BE2C (cell line): ENCODE data around the gene FAXDC2.

Experiments
- DNase-seq: peaks from one replicate; pipeline ENCODE4 v3.0.0-alpha.2; 2020
- H3K27me3 ChIP-seq: fragments of 250-450 bp; sonication (Bioruptor Pico); 2 replicates; pipeline ENCODE4 v1.5.1; 2020; ENCODE audit warnings: mild to moderate bottlenecking
- H3K36me3 ChIP-seq: fragments of 250-450 bp; sonication (Bioruptor Pico); 2 replicates; pipeline ENCODE4 v1.5.1; 2020; ENCODE audit warnings: mild to moderate bottlenecking
- H3K4me1 ChIP-seq: fragments of 250-450 bp; sonication (Bioruptor Pico); 2 replicates; pipeline ENCODE4 v1.5.1; 2020
- H3K4me3 ChIP-seq: 2 replicates; pipeline ENCODE4 v1.5.1; 2011; ENCODE audit warnings: low read depth, low read length
- H3K9me3 ChIP-seq: fragments of 250-450 bp; sonication (Bioruptor Pico); 2 replicates; pipeline ENCODE4 v1.5.1; 2020
- TF ChIP-seq, protein P1 (sequence below): IDR thresholded peaks from 2 replicates; pipeline ENCODE4 v1.5.1; 2012; ENCODE audit warnings: mild to moderate bottlenecking, low read depth, low read length

The FAXDC2 gene

DNA sequence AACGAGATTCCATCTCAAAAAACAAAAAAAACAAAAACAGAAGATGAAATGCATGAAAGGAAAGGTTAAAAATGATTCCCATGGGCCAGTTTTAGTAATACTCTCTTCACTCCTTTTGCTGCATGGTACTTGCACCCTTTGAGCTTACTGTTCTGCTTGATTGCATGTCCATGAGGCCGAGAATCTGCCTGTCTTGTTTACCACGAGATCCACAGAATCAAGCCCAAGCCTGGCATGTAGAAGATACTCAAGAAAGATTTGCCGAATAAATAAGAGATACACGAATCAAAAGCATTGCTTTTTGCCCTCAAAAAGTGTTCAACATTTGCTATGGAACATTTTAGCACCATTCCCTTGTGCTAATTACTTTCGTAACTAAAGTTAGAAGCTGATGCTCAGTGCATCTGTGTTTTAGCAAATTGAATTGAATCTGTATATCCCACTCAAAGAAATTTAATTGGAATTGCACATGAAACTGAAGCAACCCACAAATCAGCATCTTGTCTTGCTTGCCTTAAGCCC, 1.1 kb downstream of the FAXDC2 start:
- Histone ChIP-seq H3K9me3 (no peaks in the 10 kb centered on the region), H3K4me3 (peak overlapping the region; percentile 64), H3K36me3 (no peaks in the 10 kb centered on the region), H3K4me1 (peaks cover 17% of the 10 kb centered on the region), H3K27me3 (no peaks in the 10 kb centered on the region)
- no peak for DNase-seq
- TF ChIP-seq, protein P1, sequence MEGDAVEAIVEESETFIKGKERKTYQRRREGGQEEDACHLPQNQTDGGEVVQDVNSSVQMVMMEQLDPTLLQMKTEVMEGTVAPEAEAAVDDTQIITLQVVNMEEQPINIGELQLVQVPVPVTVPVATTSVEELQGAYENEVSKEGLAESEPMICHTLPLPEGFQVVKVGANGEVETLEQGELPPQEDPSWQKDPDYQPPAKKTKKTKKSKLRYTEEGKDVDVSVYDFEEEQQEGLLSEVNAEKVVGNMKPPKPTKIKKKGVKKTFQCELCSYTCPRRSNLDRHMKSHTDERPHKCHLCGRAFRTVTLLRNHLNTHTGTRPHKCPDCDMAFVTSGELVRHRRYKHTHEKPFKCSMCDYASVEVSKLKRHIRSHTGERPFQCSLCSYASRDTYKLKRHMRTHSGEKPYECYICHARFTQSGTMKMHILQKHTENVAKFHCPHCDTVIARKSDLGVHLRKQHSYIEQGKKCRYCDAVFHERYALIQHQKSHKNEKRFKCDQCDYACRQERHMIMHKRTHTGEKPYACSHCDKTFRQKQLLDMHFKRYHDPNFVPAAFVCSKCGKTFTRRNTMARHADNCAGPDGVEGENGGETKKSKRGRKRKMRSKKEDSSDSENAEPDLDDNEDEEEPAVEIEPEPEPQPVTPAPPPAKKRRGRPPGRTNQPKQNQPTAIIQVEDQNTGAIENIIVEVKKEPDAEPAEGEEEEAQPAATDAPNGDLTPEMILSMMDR = no peak

DNA sequence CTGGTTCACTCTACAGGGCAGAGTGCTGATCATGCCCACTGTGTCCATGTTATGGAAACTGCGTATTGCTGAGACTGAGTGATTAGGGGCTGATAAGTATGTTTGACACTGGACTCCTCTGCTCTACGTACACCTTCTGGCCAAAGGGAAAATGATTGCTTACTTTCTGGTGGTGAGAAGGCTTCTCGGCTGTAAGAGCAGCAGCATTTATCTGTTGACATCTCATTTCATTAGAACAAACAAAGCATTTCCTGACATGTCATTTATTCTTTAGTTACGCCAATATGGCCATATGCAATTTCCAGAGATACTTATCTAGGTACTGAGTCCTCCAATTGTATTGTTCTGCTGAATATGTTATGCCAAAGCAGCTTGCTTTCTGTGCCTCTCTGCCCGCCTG, 5.6 kb downstream of the FAXDC2 start:
- no peaks in the 10 kb centered on the region for H3K27me3 ChIP-seq
- TF ChIP-seq, protein P1 = no peak
- peak; percentile 31 for DNase-seq
- no peaks in the 10 kb centered on the region for H3K36me3 ChIP-seq
- no peaks in the 10 kb centered on the region for H3K9me3 ChIP-seq
- H3K4me1 ChIP-seq = peaks cover 15% of the 10 kb centered on the region
- peak overlapping the region; percentile 1; the same call in 1 of the 2 replicates for H3K4me3 ChIP-seq

DNA sequence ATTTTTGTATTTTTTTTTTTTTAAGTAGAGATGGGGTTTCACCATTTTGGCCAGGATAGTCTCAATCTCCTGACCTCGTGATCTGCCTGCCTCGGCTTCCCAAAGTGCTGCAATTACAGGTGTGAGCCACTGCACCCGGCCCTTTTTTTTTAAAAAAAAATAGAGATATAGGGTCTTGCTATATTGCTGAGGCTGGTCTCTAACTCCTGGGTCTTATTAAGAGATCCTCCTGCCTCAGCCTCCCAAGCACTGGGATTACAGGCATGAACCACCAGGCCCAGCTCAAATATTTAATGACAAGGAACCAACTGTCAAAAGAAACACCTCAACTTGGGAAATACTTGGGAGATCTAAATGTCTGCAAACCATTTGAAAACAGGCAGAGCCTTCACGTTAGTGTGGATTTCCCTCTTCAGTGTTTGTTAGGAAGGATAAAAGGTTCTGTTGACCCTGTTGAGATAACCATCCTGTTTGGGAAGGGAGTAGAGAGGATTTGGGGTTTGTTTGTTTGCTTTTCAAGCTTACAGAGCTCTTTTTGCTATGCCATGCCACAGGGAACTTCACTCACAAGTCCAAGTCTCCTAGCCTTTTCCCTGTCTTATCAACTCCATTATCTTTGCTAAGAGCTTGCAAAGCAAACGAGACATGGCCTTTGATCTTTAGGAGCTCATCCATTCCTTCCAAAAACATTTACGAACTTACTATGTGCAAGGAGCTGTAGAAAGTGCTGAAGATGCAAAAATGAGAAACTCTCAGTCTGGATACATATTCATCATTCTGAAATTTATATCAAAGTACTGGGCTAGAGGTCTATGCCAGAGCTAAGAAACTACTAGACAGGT, 7.5 kb downstream of the FAXDC2 start:
- Histone ChIP-seq H3K4me3 (no peak overlapping the region), H3K4me1 (peaks cover 5% of the 10 kb centered on the region; the same call in 1 of the 2 replicates), H3K36me3 (no peaks in the 10 kb centered on the region), H3K27me3 (no peaks in the 10 kb centered on the region), H3K9me3 (no peaks in the 10 kb centered on the region)
- TF ChIP-seq, protein P1 = no peak
- DNase-seq = no peak

DNA sequence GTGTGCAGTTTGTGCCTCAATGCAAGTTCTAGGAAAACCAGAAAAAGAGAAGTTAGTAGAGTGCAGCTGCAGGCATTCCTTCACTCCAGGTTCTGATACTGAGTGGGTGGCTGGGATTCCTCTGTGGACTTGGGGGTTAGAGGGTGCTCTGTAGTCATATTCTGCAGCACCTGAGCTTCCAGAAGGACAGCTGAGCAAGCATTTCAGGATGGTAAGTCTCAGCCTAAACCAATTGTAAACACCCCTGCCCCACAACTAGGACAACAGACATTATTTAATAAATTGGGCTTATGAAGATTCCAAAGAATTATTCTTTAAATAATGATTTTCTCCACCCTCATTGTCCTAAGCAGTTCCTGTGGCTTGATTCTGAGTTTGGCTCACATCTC, 9.1 kb downstream of the FAXDC2 start:
- DNase-seq = no peak
- Histone ChIP-seq H3K36me3 (no peaks in the 10 kb centered on the region), H3K27me3 (no peaks in the 10 kb centered on the region), H3K9me3 (no peaks in the 10 kb centered on the region), H3K4me1 (peaks cover 6% of the 10 kb centered on the region), H3K4me3 (no peak overlapping the region)
- TF ChIP-seq, protein P1 = no peak

DNA sequence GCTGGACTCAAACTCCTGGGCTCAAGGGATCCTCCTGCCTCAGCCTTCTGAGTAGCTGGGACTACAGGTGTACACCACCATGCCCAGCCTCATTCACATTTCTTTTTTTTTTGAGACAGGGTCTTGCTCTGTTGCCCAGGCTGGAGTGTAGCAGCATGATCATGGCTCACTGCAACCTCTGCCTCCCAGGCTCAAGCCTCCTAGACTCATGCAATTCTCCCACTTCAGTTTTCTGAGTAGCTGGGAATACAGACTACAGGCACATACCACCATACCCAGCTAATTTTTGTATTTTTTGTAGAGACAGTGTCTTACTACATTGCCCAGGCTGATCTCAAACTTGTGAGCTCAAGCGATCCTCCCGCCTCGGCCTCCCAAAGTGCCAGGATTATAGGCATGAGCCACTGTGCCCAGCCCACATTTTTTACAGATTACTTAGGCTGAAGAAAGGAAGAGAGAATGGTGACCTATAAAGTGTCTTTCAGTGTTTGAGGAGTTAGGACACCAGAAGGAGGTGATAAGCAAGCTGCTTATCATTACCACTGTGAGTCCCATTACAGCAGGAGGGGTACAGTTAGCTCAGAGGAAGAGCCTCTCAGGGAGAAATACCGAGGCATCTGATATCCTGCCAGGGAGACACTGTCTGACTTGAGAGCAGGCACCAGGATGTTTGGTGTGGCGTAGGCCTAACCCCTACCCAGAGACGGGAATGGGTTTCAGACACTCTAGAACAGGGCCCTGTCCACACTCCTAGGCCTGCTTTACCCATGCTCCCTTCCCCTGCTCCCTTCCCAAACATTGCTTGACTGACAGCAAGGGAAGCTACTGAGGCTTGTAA, 9.7 kb downstream of the FAXDC2 start:
- Histone ChIP-seq H3K4me1 (peaks cover 10% of the 10 kb centered on the region), H3K36me3 (no peaks in the 10 kb centered on the region), H3K27me3 (no peaks in the 10 kb centered on the region), H3K4me3 (no peak overlapping the region), H3K9me3 (no peaks in the 10 kb centered on the region)
- TF ChIP-seq, protein P1 = no peak
- DNase-seq = no peak
